ENCODE measurements around the gene L1CAM. TPM values are rescaled to one million over a fixed set of nuclear protein-coding genes. Genes with fewer than 3 reads are reported as not detected.
A peak's percentile ranks its signal among the peaks of the same experiment; 100 is the strongest.

L1CAM gene
- total and polyA plus RNA-seq, 12 donors, result 1.1 to 5.6 (median 2.7) TPM

- no peaks in the 10 kb centered on the region for H3K9me3 ChIP-seq
- no peak overlapping the region for H3K27ac ChIP-seq
- H3K27me3 ChIP-seq, result peaks cover 0 to 65% (median 0%) of the 10 kb centered on the region in 7 donors
- TF ChIP-seq CTCF (IDR thresholded peaks at IDR 0.05), result no peak
- H3K36me3 ChIP-seq, result peaks cover 0 to 60% (median 0%) of the 10 kb centered on the region in 9 donors
- intact Hi-C loops (cut with DNase I), result no loop called here
- 64 to 69% methylated on average over 29 to 37 of the region's 37 CpGs for WGBS, 2 donors
- H3K4me3 ChIP-seq, result no peak overlapping the region
- peaks cover 0 to 7% (median 0%) of the 10 kb centered on the region in 9 donors for H3K4me1 ChIP-seq
- DNase-seq, result no peak
- ATAC-seq, result peak in 6 of 8 donors; percentile 11 to 42 (median 20)
These were observed 23.3 kb upstream of the L1CAM start for GRCh38 chrX:153909024-153909979.

DNA sequence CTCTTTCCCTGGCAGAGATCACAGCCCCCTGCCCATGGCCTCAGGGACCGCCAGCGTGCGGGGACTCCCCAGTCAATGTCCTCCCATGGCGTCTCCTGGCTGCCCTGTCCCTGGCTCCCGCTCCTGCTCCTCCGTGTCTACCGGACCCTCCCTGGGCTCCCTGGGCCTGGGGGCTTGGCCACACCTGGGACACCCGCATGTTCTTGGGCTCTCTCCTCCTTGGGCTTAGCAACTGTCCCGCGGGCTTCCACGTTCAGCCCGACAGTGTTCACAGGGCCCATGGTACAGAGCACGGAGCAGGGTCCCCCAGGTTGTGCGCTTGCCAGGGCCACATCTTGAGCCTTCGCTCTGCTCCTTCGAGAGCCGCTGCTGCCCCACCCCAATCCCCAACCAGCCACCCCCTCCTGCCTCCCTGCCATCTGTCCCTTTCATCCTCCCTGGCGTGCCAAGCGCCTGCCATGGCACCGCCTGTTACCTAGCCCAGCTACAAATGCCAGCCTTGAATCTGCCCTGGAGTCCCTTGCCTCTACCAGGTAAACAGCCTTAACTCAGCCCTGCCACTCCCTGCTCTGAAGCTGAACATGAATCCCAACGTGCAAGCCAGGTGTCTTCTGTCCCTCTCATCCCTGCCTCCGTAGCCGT lies 22.4 kb upstream of the L1CAM start:
- 91 to 92% methylated on average over 18 to 23 of the region's 23 CpGs for WGBS, 2 donors
- peaks cover 0 to 50% (median 0%) of the 10 kb centered on the region in 9 donors for H3K36me3 ChIP-seq
- TF ChIP-seq CTCF (IDR thresholded peaks at IDR 0.05), result no peak
- ATAC-seq (no peak), DNase-seq (no peak)
- no peak overlapping the region for H3K27ac ChIP-seq
- no peak overlapping the region for H3K4me3 ChIP-seq
- H3K4me1 ChIP-seq, result peaks cover 0 to 12% (median 5%) of the 10 kb centered on the region in 9 donors
- intact Hi-C loops (cut with DNase I), result no loop called here
- H3K9me3 ChIP-seq, result no peaks in the 10 kb centered on the region
- H3K27me3 ChIP-seq, result peaks cover 0 to 60% (median 0%) of the 10 kb centered on the region in 7 donors

- H3K27me3 ChIP-seq, result peaks cover 0 to 51% (median 0%) of the 10 kb centered on the region in 7 donors
- H3K27ac ChIP-seq, result no peak overlapping the region
- TF ChIP-seq CTCF (IDR thresholded peaks at IDR 0.05), result no peak
- no peak overlapping the region for H3K4me3 ChIP-seq
- DNase-seq, result no peak
- peaks cover 0 to 42% (median 0%) of the 10 kb centered on the region in 9 donors for H3K36me3 ChIP-seq
- H3K4me1 ChIP-seq, result peaks cover 0 to 15% (median 10%) of the 10 kb centered on the region in 9 donors
- WGBS, 2 donors, result 85 to 86% methylated on average over 11 to 12 of the region's 12 CpGs
- no peaks in the 10 kb centered on the region for H3K9me3 ChIP-seq
- no peak for ATAC-seq
- intact Hi-C loops (cut with DNase I), result no loop called here
These were observed 21.5 kb upstream of the L1CAM start for GRCh38 chrX:153907456-153907855.

DNA sequence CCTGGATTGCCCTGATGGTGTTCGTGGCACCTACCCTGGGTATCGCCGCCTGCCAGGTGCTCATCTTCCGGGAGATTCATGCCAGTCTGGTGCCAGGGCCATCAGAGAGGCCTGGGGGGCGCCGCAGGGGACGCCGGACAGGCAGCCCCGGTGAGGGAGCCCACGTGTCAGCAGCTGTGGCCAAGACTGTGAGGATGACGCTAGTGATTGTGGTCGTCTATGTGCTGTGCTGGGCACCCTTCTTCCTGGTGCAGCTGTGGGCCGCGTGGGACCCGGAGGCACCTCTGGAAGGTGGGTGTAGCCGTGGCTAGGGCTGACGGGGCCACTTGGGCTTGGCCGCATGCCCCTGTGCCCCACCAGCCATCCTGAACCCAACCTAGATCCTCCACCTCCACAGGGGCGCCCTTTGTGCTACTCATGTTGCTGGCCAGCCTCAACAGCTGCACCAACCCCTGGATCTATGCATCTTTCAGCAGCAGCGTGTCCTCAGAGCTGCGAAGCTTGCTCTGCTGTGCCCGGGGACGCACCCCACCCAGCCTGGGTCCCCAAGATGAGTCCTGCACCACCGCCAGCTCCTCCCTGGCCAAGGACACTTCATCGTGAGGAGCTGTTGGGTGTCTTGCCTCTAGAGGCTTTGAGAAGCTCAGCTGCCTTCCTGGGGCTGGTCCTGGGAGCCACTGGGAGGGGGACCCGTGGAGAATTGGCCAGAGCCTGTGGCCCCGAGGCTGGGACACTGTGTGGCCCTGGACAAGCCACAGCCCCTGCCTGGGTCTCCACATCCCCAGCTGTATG lies 20.3 kb upstream of the L1CAM start:
- H3K27ac ChIP-seq, result peak overlapping the region in 1 of 10 donors; percentile 26
- DNase-seq (no peak), ATAC-seq (no peak)
- H3K4me3 ChIP-seq, result peak overlapping the region in 2 of 10 donors; percentile 23 to 51
- H3K9me3 ChIP-seq, result no peaks in the 10 kb centered on the region
- peaks cover 0 to 41% (median 0%) of the 10 kb centered on the region in 7 donors for H3K27me3 ChIP-seq
- H3K36me3 ChIP-seq, result peaks cover 0 to 35% (median 0%) of the 10 kb centered on the region in 9 donors
- H3K4me1 ChIP-seq, result peaks cover 0 to 23% (median 12%) of the 10 kb centered on the region in 9 donors
- 78 to 87% methylated on average over 23 to 27 of the region's 27 CpGs for WGBS, 2 donors
- TF ChIP-seq CTCF (IDR thresholded peaks at IDR 0.05), result no peak
- intact Hi-C loops (cut with DNase I), result no loop called here

Data from heart right ventricle (tissue), 16 donors.